SK-N-SH (cell line): ENCODE measurements around the gene HTT.
"Not testable (repeated sequence)": the region's sequence is repeated elsewhere in the genome, so short reads cannot be mapped to it uniquely, and the experiment has no call there.

Source experiments
- CHD2 ChIP-seq: fragments of 150-350 bp; IDR thresholded peaks from 2 replicates; pipeline ENCODE4 v1.6.1; 2018; ENCODE audit warnings: low read length; ENCODE audit not compliant: partially characterized antibody
- JUND ChIP-seq: IDR thresholded peaks from 2 replicates; pipeline ENCODE4 v1.4.0; 2012
- MXI1 ChIP-seq: IDR thresholded peaks from 2 replicates; pipeline ENCODE4 v1.6.1; 2012; ENCODE audit warnings: mild to moderate bottlenecking, low read depth, low read length, improper control_type of control experiment
- NFIC ChIP-seq: IDR thresholded peaks from 2 replicates; pipeline ENCODE4 v1.4.0; 2012; ENCODE audit warnings: borderline replicate concordance
- POLR2AphosphoS5 ChIP-seq: IDR thresholded peaks from 2 replicates; pipeline ENCODE4 v1.6.1; 2012; ENCODE audit warnings: low read depth, low read length
- SMC3 ChIP-seq: IDR thresholded peaks from 2 replicates; pipeline ENCODE4 v1.6.1; 2012; ENCODE audit warnings: low read depth, low read length, improper control_type of control experiment
- YY1 ChIP-seq: IDR thresholded peaks from 2 replicates; pipeline ENCODE4 v1.4.0; 2012; ENCODE audit warnings: low read depth, mild to moderate bottlenecking
- TF ChIP-seq, protein P1 (sequence below): fragments of 200-600 bp; sonication (generic); IDR thresholded peaks from 2 replicates; pipeline ENCODE4 v1.6.1; 2017; ENCODE audit warnings: antibody characterized with exemption, mild to moderate bottlenecking, moderate library complexity
- TF ChIP-seq, protein P2 (sequence below): IDR thresholded peaks from 2 replicates; pipeline ENCODE4; 2012

DNA sequence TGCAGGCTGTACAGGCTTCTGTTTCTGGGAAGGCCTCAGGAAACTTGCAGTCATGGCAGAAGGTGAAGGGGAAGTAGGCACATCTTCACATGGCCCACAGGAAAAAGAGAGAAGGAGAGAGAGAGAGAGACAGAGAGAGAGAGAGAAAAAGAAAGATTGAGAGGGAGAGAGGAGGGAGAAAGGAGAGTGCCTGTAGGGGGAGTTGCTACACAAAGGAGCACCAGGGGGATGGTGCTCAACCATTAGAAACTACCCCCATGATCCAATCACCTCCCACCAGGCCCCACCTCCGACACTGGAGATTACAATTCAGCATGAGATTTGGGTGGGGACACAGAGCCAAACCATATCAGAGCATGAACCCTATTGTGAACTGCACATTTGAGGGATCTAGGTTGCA, 76.8 kb downstream of the HTT start:
- not testable (repeated sequence) for TF ChIP-seq YY1, SMC3, NFIC, POLR2AphosphoS5, MXI1, CHD2, JUND
- TF ChIP-seq, protein P1, sequence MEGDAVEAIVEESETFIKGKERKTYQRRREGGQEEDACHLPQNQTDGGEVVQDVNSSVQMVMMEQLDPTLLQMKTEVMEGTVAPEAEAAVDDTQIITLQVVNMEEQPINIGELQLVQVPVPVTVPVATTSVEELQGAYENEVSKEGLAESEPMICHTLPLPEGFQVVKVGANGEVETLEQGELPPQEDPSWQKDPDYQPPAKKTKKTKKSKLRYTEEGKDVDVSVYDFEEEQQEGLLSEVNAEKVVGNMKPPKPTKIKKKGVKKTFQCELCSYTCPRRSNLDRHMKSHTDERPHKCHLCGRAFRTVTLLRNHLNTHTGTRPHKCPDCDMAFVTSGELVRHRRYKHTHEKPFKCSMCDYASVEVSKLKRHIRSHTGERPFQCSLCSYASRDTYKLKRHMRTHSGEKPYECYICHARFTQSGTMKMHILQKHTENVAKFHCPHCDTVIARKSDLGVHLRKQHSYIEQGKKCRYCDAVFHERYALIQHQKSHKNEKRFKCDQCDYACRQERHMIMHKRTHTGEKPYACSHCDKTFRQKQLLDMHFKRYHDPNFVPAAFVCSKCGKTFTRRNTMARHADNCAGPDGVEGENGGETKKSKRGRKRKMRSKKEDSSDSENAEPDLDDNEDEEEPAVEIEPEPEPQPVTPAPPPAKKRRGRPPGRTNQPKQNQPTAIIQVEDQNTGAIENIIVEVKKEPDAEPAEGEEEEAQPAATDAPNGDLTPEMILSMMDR, result not testable (repeated sequence)
- TF ChIP-seq, protein P2, sequence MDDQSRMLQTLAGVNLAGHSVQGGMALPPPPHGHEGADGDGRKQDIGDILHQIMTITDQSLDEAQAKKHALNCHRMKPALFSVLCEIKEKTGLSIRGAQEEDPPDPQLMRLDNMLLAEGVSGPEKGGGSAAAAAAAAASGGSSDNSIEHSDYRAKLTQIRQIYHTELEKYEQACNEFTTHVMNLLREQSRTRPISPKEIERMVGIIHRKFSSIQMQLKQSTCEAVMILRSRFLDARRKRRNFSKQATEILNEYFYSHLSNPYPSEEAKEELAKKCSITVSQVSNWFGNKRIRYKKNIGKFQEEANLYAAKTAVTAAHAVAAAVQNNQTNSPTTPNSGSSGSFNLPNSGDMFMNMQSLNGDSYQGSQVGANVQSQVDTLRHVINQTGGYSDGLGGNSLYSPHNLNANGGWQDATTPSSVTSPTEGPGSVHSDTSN, result not testable (repeated sequence)
